KOPT-K1 (cell line): ENCODE data around the gene GPBAR1.

Experiments used
- H3K27ac ChIP-seq: fragments of 200-600 bp; sonication (generic); 2 replicates; pipeline ENCODE4 v1.5.1; 2016; ENCODE audit warnings: antibody characterized with exemption, mild to moderate bottlenecking, low read depth, low read length; ENCODE audit not compliant: poor library complexity, severe bottlenecking
- H3K36me3 ChIP-seq: fragments of 200-600 bp; sonication (generic); 2 replicates; pipeline ENCODE4 v1.5.1; 2017; ENCODE audit warnings: antibody characterized with exemption, mild to moderate bottlenecking, low read length, moderate library complexity; ENCODE audit not compliant: insufficient read depth
- H3K9me3 ChIP-seq: fragments of 200-600 bp; sonication (generic); 2 replicates; pipeline ENCODE4 v1.5.1; 2017; ENCODE audit warnings: antibody characterized with exemption, low read length, mild to moderate bottlenecking; ENCODE audit not compliant: insufficient read depth, poor library complexity, severe bottlenecking

GPBAR1 gene, protein sequence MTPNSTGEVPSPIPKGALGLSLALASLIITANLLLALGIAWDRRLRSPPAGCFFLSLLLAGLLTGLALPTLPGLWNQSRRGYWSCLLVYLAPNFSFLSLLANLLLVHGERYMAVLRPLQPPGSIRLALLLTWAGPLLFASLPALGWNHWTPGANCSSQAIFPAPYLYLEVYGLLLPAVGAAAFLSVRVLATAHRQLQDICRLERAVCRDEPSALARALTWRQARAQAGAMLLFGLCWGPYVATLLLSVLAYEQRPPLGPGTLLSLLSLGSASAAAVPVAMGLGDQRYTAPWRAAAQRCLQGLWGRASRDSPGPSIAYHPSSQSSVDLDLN

GRCh38 chr2:218260742-218261422, at the start of gene GPBAR1:
TSS of gene GPBAR1 (plus strand) at chr2:218261015. CDS start at chr2:218262725, 1,710 bp downstream.
- H3K9me3 ChIP-seq, result no peaks in the 10 kb centered on the region
- H3K36me3 ChIP-seq, result peaks cover 45% of the 10 kb centered on the region
- no peak within 1 kb of the TSS for H3K27ac ChIP-seq

DNA sequence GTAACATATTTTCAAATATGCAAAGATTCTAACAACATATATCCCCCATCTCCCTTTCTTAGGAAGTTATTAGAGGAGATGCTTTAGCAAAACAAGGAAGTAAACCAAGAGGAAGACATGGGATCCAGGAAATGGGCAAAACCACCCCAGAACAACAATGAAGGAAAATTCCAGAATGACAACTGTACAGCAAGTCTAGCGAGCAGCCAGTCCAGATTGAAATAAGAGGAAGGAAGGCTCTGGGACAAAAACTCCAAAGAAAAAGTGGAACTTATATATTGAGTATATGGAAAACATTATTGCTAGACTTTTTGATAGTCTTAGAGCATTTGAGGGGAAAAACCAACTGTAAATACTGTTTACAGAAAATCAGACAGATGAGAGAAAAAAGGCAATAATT, 46.7 kb upstream of the GPBAR1 start:
- Histone ChIP-seq H3K36me3 (no peaks in the 10 kb centered on the region), H3K9me3 (no peaks in the 10 kb centered on the region), H3K27ac (no peak overlapping the region)

DNA sequence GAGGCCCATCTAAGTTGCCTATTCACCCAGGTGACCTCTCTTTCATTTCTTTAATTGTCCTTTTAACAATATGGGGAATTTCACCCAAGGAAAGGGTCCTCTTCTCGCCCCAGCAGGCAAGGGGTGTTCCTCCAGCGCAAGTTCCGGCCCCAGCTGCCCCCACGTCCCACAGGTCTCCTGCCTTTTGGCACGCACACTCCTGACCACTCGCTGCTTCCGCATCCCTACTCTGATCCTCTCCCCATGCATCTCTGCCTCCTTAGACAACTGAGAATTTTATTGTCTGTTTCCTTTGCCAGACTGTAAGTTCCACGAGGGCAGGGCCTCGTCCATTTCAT, 44.5 kb upstream of the GPBAR1 start:
- Histone ChIP-seq H3K36me3 (peaks cover 8% of the 10 kb centered on the region), H3K27ac (peak overlapping the region; percentile 96), H3K9me3 (no peaks in the 10 kb centered on the region)

DNA sequence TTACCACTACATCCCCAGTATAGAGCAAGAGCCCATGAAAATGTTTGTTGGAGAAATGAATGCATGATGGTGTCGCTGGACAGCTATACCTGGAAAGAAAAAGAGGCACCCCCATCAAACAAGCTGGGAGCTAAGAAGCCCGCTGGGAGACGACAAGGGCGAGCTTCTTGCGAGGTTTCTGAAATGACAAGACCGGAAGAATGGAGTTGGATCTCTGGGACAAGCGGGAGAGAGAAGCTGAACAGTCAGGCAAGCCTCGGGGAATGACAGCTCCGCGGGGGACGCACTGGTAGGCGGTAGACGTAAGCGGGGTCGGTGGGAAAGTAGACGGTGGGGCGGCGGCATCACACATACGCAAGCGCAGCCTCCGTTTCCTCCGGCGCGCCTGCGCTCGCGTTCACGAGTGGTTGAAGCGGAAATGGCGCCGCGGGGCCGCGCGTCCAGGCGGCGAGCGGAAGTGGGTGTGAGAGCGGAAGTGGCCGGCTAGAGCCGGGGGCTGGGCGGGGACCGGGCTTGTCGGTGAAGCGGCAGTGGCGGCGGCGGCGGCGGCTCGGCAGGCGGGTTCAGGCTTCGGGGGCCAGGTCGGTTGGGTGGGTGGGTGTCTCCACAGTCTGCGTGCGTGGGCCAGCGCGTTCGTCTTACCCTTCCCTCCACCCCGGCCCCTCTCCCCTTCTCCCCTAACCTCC, 44.0 kb upstream of the GPBAR1 start, which contains the start of gene ARPC2:
TSS of gene ARPC2 (plus strand) at position 516 of the 686 bp plus-strand sequence. CDS start 282 bp downstream, outside the sequence.
- no peaks in the 10 kb centered on the region for H3K9me3 ChIP-seq
- peaks cover 14% of the 10 kb centered on the region for H3K36me3 ChIP-seq
- peak within 1 kb of the TSS; percentile 96 for H3K27ac ChIP-seq

DNA sequence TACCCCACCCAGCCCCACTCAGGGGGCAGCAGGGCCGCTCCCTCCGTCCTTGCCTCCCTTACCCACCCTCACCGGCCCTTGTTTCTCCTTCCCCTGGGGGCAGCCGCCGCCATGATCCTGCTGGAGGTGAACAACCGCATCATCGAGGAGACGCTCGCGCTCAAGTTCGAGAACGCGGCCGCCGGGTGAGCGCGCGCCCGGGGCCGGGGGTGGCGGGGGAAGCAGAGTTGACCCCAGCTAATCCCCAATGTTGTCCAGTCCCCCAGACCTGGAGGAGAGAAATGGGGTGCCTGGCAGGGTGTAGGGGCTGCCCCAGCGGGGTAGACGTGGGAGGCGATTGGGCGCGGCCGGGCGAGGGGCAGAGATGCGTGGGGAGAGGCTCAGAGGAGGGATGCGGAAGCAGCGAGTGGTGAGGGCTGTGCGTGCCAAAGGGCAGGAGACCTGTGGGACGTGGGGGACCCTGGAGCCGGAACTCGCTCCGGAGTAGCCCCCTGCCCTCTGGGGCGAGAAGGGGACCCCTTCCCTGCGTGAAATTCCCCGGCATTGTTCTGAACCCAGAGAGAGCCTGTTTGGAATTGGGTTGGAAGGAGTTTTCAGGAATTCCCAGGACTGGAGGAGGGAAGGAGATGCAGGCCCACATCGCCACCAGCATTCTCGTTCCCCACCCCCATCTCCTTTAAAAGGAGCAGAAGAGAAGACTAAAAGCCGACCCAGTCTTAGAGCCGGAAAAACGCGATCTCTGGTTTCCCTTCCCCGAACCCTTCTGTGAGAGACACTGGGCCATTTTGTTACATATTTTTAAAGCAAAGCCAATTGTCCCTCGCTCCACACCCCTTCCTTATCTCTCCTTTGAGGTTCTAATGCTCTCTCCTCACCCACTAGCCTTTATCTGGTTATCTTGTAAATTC, 43.2 kb upstream of the GPBAR1 start:
- Histone ChIP-seq H3K9me3 (no peaks in the 10 kb centered on the region), H3K36me3 (peaks cover 21% of the 10 kb centered on the region), H3K27ac (peak overlapping the region; percentile 96)

DNA sequence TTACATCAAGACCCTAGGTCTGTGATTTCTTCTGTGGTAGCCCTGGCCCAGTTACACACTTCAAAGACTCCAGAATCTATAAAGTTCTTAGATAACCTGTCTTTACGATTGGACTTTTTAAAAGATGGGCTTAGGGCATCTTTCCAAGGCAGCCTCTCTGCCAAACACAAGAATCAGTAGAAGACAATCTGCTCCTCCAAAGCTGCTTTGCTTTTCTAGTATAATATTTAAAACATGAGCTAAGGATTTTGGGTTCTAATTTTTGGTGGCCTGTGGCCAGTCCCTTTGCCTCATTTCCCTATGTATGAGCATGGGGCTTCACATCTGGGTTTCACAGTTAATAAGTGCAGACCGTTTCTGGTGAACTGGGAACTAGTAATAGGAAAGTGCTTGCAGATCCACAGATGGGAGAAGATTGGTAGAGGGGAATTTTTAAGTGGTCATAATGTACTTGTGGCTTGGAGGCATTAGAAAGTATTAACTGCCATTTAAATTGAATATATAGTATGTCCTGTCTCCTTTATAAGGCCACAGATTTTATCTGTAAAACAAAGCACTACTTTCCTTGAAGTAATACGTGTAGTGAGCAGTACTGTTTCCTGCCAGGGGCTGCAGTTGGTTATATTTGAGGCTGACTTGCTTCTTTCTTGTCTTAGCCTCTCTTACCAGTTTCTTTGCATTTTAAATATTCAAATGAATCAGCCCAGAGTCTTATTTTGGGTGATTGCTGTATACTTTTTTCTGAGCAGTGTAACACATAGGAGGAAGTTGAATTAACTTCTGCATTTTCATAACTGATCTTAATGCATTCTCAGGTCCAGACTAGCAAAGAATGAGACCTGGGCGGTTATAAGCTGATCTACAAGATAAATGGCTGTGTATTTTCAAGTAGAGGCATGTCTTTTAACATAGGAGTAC, 42.3 kb upstream of the GPBAR1 start:
- Histone ChIP-seq H3K9me3 (no peaks in the 10 kb centered on the region), H3K27ac (peak overlapping the region; percentile 96), H3K36me3 (peaks cover 28% of the 10 kb centered on the region)

GRCh38 chr2:218219934-218220333, 40.9 kb upstream of the GPBAR1 start:
- Histone ChIP-seq H3K36me3 (peaks cover 42% of the 10 kb centered on the region), H3K9me3 (no peaks in the 10 kb centered on the region), H3K27ac (peak overlapping the region; percentile 96)

DNA sequence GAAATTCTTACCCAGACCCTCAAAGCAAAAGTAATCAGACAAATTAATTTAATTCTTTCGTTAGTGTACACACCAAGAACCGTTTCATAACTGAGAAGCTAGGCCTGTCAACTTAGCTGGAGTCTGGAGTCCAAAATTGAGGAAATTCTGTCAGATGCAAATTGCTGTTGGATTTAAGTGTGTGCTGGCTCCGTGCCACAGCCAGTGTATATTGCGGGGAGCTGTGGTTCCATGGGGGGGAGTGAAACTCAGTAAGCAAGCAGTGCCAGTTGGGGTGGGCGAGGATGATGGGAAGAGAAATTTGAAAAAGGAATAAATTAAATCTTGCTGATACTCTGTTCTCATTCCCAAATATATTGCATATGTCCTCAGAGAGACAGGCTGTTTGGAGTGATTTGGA, 39.8 kb upstream of the GPBAR1 start:
- Histone ChIP-seq H3K36me3 (peaks cover 53% of the 10 kb centered on the region), H3K9me3 (no peaks in the 10 kb centered on the region), H3K27ac (peak overlapping the region; percentile 96)

DNA sequence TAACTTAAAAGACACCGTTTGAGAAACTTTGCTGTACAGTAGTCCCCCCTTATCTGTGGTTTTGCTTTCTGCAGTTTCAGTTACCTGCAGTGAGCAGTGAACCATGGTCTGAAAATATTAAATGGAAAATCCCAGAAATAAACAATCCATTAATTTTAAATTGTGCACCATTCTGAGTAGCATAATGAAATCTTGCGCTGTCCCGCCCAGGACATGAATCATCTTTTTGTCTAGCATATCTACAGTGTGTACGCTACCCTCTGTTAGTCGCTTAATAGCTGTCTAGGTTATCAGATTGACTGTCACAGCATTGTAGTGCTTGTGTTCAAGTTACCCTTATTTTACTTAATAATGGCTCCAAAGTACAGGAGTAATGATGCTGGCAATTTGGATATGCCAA, 37.8 kb upstream of the GPBAR1 start:
- H3K9me3 ChIP-seq, result no peaks in the 10 kb centered on the region
- H3K36me3 ChIP-seq, result peaks cover 73% of the 10 kb centered on the region
- peak overlapping the region; percentile 46 for H3K27ac ChIP-seq

- Histone ChIP-seq H3K9me3 (no peaks in the 10 kb centered on the region), H3K36me3 (peaks cover 85% of the 10 kb centered on the region), H3K27ac (no peak overlapping the region)
These were observed 36.6 kb upstream of the GPBAR1 start for GRCh38 chr2:218224186-218224585.

GRCh38 chr2:218226903-218227302, 33.9 kb upstream of the GPBAR1 start:
- Histone ChIP-seq H3K9me3 (no peaks in the 10 kb centered on the region), H3K27ac (no peak overlapping the region), H3K36me3 (peaks cover 95% of the 10 kb centered on the region)

- Histone ChIP-seq H3K36me3 (peaks cover 98% of the 10 kb centered on the region), H3K27ac (peak overlapping the region; percentile 75)
These were observed 32.3 kb upstream of the GPBAR1 start for GRCh38 chr2:218228366-218229090.

GRCh38 chr2:218229239-218229638, 31.6 kb upstream of the GPBAR1 start:
- H3K27ac ChIP-seq, result peak overlapping the region; percentile 75
- no peaks in the 10 kb centered on the region for H3K9me3 ChIP-seq
- peaks cover 98% of the 10 kb centered on the region for H3K36me3 ChIP-seq

More at GRCh38 chr2:218228366-218229090, 32.3 kb upstream of the GPBAR1 start:
- no peaks in the 10 kb centered on the region for H3K9me3 ChIP-seq
